ENCODE data around the gene GPD1L. TPM values are rescaled to one million over a fixed set of nuclear protein-coding genes. Genes with fewer than 3 reads are reported as not detected.
"Not testable (repeated sequence)": the region's sequence is repeated elsewhere in the genome, so short reads cannot be mapped to it uniquely, and the experiment has no call there.

GPD1L gene
- total RNA-seq, 6 experiments from 2014 or later: 2.7 to 8.3 (median 4.2) TPM

DNA sequence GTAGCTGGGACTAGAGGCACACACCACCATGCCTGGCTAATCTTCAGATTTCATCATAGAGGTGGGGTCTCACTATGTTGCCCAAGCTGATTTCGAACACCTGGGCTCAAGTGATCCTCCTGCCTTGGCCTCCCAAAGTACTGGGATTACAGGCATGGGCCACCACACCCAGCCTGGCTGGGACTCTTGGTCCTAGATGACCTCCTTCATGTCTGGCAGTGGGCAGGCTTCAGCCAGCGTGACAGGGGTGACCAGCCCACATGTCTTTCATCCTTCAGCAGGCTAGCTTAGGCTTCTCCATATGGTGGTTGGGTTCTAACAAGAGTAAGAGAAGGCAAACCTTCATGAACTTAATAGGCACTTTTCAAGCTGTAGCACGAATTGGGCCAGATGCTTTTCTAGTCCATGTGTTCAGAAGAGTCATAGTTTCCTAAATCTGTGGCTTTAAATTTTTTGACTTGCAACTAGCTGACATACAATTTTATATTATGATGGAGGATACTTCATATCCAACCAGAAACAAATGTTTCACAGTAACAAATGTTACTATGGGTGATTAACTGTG lies 7.6 kb downstream of the GPD1L start:
- Mint-ChIP-seq H3K27ac (no peak overlapping the region), H3K4me1 (ENCODE audit: low read depth) (0 out of 2 replicates have a peak, but pooled peaks cover 5% of the 10 kb centered on the region), H3K36me3 (ENCODE audit: low read depth) (peaks cover 5% of the 10 kb centered on the region; the same call in 1 of the 2 replicates), H3K27me3 (ENCODE audit: insufficient read depth) (peaks cover 5% of the 10 kb centered on the region), H3K9me3 (peaks cover 10% of the 10 kb centered on the region), H3K4me3 (no peak overlapping the region)
- DNase-seq: no peak
- TF ChIP-seq, protein P1, sequence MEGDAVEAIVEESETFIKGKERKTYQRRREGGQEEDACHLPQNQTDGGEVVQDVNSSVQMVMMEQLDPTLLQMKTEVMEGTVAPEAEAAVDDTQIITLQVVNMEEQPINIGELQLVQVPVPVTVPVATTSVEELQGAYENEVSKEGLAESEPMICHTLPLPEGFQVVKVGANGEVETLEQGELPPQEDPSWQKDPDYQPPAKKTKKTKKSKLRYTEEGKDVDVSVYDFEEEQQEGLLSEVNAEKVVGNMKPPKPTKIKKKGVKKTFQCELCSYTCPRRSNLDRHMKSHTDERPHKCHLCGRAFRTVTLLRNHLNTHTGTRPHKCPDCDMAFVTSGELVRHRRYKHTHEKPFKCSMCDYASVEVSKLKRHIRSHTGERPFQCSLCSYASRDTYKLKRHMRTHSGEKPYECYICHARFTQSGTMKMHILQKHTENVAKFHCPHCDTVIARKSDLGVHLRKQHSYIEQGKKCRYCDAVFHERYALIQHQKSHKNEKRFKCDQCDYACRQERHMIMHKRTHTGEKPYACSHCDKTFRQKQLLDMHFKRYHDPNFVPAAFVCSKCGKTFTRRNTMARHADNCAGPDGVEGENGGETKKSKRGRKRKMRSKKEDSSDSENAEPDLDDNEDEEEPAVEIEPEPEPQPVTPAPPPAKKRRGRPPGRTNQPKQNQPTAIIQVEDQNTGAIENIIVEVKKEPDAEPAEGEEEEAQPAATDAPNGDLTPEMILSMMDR (IDR thresholded peaks at IDR 0.05): no peak

DNA sequence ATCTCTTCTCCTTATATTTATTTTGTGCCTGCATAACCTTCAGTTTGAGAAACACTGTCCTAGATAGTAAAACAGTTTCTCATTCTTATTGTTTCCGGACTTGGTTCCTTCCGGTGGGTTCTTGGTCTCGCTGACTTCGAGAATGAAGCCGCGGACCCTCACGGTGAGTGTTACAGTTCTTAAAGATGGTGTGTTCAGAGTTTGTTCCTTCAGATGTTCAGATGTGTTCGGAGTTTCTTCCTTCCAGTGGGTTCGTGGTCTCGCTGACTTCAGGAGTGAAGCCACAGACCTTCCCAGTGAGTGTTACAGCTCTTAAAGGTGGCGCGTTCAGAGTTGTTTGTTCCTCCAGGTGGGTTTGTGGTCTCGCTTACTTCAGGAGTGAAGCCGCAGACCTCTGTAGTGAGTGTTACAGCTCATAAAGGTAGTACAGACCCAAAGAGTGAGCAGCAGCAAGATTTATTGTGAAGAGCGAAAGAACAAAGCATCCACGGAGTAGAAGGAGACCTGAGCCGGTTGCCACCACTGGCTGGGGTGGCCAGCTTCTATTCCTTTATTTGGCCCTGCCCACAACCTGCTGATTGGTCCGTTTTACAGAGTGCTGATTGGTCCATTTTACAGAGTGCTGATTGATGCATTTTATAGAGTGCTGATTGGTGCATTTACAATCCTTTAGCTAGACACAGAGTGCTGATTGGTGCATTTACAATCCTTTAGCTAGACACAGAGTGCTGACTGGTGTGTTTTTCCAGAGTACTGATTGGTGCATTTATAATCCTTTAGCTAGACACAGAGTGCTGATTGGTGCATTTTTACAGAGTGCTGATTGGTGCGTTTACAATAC lies 8.3 kb downstream of the GPD1L start:
- H3K36me3 Mint-ChIP-seq (ENCODE audit: low read depth); H3K27me3 Mint-ChIP-seq (ENCODE audit: insufficient read depth); H3K4me1 Mint-ChIP-seq (ENCODE audit: low read depth); DNase-seq; H3K4me3 Mint-ChIP-seq; H3K27ac Mint-ChIP-seq: not testable (repeated sequence)
- H3K9me3 Mint-ChIP-seq: peaks cover 10% of the 10 kb centered on the region

DNA sequence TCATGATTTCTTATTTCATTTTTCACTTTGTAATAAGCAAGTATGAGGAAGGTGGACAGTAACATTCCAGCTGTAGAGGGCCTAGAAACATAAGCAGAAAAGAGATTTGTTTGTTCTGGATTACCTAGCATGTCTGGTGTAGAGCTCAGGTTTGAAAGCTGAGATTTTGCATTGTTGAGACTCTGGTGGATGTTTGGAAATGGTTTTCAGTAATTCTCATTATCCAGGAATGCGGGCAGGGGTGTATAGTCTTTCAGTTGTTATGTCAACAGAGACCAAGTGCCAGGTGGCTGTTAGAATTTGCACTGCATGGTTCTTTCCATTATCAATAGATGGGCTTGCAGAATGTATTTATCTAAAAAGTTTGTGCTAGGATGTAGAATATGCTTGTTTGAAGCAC lies 10.9 kb downstream of the GPD1L start:
- Mint-ChIP-seq H3K4me1 (ENCODE audit: low read depth) (no peaks in the 10 kb centered on the region), H3K27ac (no peak overlapping the region), H3K4me3 (no peak overlapping the region), H3K36me3 (ENCODE audit: low read depth) (peaks cover 5% of the 10 kb centered on the region; the same call in 1 of the 2 replicates), H3K27me3 (ENCODE audit: insufficient read depth) (no peaks in the 10 kb centered on the region; the same call in 1 of the 2 replicates), H3K9me3 (peaks cover 10% of the 10 kb centered on the region)
- DNase-seq: no peak
- TF ChIP-seq, protein P1 (IDR thresholded peaks at IDR 0.05): no peak

DNA sequence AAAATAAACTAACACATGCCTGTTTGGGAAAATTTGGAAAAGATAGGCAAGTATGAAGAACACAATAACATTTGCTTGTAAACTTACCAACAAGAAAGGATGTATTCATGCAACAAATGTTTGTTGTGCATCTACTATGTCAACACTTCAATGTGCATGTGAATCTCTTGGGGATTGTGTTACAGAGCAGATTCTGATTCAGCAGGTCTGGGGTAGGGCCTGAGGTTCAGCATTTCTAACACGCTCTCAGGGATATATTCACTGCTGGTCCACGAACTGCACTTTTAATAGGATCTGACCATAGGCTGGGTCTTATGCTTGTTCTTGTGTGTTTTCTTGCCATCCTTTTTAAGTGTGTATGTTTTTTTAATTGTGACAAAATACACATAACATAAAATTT lies 11.8 kb downstream of the GPD1L start:
- peaks cover 10% of the 10 kb centered on the region for H3K9me3 Mint-ChIP-seq
- H3K27ac Mint-ChIP-seq: no peak overlapping the region
- no peak overlapping the region for H3K4me3 Mint-ChIP-seq
- peaks cover 5% of the 10 kb centered on the region; the same call in 1 of the 2 replicates for H3K36me3 Mint-ChIP-seq (ENCODE audit: low read depth)
- DNase-seq: no peak
- no peaks in the 10 kb centered on the region; the same call in 1 of the 2 replicates for H3K27me3 Mint-ChIP-seq (ENCODE audit: insufficient read depth)
- TF ChIP-seq, protein P1 (IDR thresholded peaks at IDR 0.05): no peak
- H3K4me1 Mint-ChIP-seq (ENCODE audit: low read depth): no peaks in the 10 kb centered on the region

DNA sequence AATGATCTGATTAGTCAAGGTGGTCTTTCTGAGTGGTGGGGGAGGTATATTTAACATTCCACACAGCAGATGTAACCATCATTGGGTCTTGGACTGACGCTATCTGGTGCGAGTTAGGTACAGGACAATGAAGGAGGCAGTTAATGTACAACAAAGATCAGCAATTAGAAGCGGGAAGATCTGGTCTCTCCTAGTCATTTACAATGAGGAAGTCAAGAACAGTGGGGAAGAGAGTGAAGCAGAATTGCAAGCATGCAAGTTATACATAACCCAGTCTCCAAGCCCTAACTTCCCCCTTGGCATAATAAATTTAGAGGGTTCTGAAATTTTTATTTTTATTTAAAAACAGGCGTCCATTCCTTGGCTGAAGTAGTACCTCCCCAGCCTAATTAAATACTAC lies 14.1 kb downstream of the GPD1L start:
- Mint-ChIP-seq H3K27me3 (ENCODE audit: insufficient read depth) (no peaks in the 10 kb centered on the region; the same call in 1 of the 2 replicates), H3K9me3 (no peaks in the 10 kb centered on the region), H3K36me3 (ENCODE audit: low read depth) (no peaks in the 10 kb centered on the region), H3K4me1 (ENCODE audit: low read depth) (no peaks in the 10 kb centered on the region), H3K27ac (no peak overlapping the region), H3K4me3 (no peak overlapping the region)
- no peak for DNase-seq
- TF ChIP-seq, protein P1 (IDR thresholded peaks at IDR 0.05): no peak

DNA sequence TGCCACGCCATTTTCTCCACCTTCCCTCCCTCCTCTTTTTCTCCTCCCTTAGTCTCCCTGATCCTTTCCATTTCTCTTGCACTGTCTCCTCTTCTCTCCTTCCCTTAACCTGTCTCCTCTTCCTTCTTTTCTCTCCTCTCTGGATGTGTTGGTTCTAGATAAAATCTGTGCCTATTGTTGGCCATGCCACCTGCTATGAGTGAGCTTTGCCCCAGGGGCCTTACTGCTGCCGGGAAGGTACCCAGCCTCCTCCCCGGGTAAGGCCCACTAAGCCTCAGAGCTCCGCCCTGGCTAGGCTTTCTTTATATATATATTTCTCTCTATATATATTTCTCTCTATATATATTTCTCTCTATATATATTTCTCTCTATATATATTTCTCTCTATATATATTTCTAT lies 14.7 kb downstream of the GPD1L start:
- DNase-seq: no peak
- Mint-ChIP-seq H3K4me1 (ENCODE audit: low read depth) (no peaks in the 10 kb centered on the region), H3K27ac (no peak overlapping the region), H3K9me3 (no peaks in the 10 kb centered on the region), H3K4me3 (no peak overlapping the region), H3K36me3 (ENCODE audit: low read depth) (no peaks in the 10 kb centered on the region), H3K27me3 (ENCODE audit: insufficient read depth) (no peaks in the 10 kb centered on the region; the same call in 1 of the 2 replicates)
- TF ChIP-seq, protein P1 (IDR thresholded peaks at IDR 0.05): no peak

Data from HFFc6 (cell line).